ENCODE results near the gene TNFRSF13B. TPM values are rescaled to one million over a fixed set of nuclear protein-coding genes. Genes with fewer than 3 reads are reported as not detected.
A peak's percentile ranks its signal among the peaks of the same experiment; 100 is the strongest.

Gene TNFRSF13B
- total and polyA plus RNA-seq, 10 of the 15 experiments (the other 5 are each of a cell fraction or from before 2014, with no cell fraction given) = 15.5 to 231 (median 119) TPM

GRCh38 chr17:16989230-16989952 lies 17.5 kb upstream of the TNFRSF13B start (continued):
- peak in 1 of 3 experiments; percentile 33; a peak in 1 of 6 replicates for TF ChIP-seq CTCF (IDR thresholded peaks at IDR 0.05 in 2 of 3, conservative IDR thresholded peaks at IDR 0.05 in 1 of 3; ENCODE audit: control insufficient read depth in 2 of 3, extremely low read depth in 1 of 3, insufficient read depth in 1 of 3, low read depth in 3 of 3, low read length in 3 of 3)
- TF ChIP-seq FOXK2 (IDR thresholded peaks at IDR 0.05) = no peak
- TF ChIP-seq SMAD1 (IDR thresholded peaks at IDR 0.05; ENCODE audit: low read depth, partially characterized antibody) = peak; percentile 50
- TF ChIP-seq CBFB (IDR thresholded peaks at IDR 0.05; ENCODE audit: low read depth) = no peak; the same call in 1 of the 2 replicates
- TF ChIP-seq HDAC6 (IDR thresholded peaks at IDR 0.05; ENCODE audit: unreplicated experiment) = no peak
- TF ChIP-seq FOXM1 (IDR thresholded peaks at IDR 0.05; ENCODE audit: low read depth, low read length) = peak; percentile 22; the same call in 1 of the 2 replicates
- TF ChIP-seq E2F4 (IDR thresholded peaks at IDR 0.05; ENCODE audit: low read depth, low read length) = no peak
- TF ChIP-seq ZZZ3 (IDR thresholded peaks at IDR 0.05; ENCODE audit: control insufficient read depth, insufficient read length, low read depth) = no peak
- no peak for TF ChIP-seq CBX5 (IDR thresholded peaks at IDR 0.05; ENCODE audit: low read depth)
- TF ChIP-seq TCF12 (IDR thresholded peaks at IDR 0.05; ENCODE audit: low read depth, low read length) = peak; percentile 93
- peak; percentile 23; the same call in 1 of the 2 replicates for TF ChIP-seq ZNF592 (IDR thresholded peaks at IDR 0.05)
- TF ChIP-seq EGR1 (IDR thresholded peaks at IDR 0.05; ENCODE audit: borderline replicate concordance in 1 of 2, low read depth in 2 of 2, low read length in 2 of 2) = 0 out of 3 replicates have a peak, but pooled peaks of 1 of the 2 experiments have one; percentile 9
- TF ChIP-seq EP300 (IDR thresholded peaks at IDR 0.05; ENCODE audit: borderline replicate concordance in 1 of 2, control insufficient read depth in 1 of 2, low read depth in 2 of 2, low read length in 2 of 2) = peak in 1 of 2 experiments; percentile 64; a peak in 2 of 4 replicates
- no peak for TF ChIP-seq ZNF274 (IDR thresholded peaks at IDR 0.05; ENCODE audit: insufficient read depth, insufficient read length)
- TF ChIP-seq ZNF24 (IDR thresholded peaks at IDR 0.05) = peak; percentile 14; the same call in 1 of the 2 replicates
- peak; percentile 88 for TF ChIP-seq RAD51 (IDR thresholded peaks at IDR 0.05)
- TF ChIP-seq FOS (IDR thresholded peaks at IDR 0.05; ENCODE audit: borderline replicate concordance, extremely low read depth, insufficient read length) = no peak
- TF ChIP-seq BCL11A (IDR thresholded peaks at IDR 0.05; ENCODE audit: low read depth, low read length) = no peak
- TF ChIP-seq ZBED1 (IDR thresholded peaks at IDR 0.05; ENCODE audit: borderline replicate concordance) = 0 out of 2 replicates have a peak, but pooled peaks have one; percentile 6
